ENCODE data around the gene CACTIN.

DNA sequence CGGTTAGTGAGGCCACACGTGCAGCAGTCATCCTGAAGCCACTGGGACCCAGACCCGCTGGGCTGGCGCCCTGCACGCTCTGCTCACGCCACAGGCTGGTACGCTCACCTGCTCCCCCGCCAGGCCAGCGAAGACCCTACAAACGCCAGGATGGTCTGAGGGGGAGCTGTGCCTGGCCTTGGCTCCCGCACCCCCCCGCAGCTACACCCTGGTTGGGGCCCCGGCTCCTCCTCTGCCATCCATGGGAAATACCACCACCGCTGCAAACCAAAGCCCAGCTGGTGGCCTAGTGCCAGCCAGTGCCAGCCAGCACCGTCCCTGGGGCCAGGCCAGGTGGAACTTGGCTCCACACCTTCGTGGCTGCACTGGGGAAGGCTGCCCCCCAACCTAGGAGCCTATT is 23.3 kb upstream of the CACTIN start:
- TF ChIP-seq, protein P1, sequence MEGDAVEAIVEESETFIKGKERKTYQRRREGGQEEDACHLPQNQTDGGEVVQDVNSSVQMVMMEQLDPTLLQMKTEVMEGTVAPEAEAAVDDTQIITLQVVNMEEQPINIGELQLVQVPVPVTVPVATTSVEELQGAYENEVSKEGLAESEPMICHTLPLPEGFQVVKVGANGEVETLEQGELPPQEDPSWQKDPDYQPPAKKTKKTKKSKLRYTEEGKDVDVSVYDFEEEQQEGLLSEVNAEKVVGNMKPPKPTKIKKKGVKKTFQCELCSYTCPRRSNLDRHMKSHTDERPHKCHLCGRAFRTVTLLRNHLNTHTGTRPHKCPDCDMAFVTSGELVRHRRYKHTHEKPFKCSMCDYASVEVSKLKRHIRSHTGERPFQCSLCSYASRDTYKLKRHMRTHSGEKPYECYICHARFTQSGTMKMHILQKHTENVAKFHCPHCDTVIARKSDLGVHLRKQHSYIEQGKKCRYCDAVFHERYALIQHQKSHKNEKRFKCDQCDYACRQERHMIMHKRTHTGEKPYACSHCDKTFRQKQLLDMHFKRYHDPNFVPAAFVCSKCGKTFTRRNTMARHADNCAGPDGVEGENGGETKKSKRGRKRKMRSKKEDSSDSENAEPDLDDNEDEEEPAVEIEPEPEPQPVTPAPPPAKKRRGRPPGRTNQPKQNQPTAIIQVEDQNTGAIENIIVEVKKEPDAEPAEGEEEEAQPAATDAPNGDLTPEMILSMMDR (IDR thresholded peaks at IDR 0.05) = no peak
- TF ChIP-seq POLR2AphosphoS5 (IDR thresholded peaks at IDR 0.05) (no peak), POLR2A (IDR thresholded peaks at IDR 0.05) (no peak), EP300 (IDR thresholded peaks at IDR 0.05) (no peak)
